Aortic smooth muscle cell (primary cell): ENCODE measurements around the gene MBD2. TPM values are rescaled to one million over a fixed set of nuclear protein-coding genes. Genes with fewer than 3 reads are reported as not detected.

Source experiments
- total RNA-seq: library from RNA; depleted of rRNA; stranded (reverse); fragments of >200 nt; gene quantifications from 2 replicates; pipeline ENCODE4 v1.2.3, GENCODE V29; 2014

The MBD2 gene
- 49.3 and 64.2 TPM in 2 replicates for total RNA-seq

GRCh38 chr18:54224379-54225014, at the start of gene MBD2:
Gene MBD2 (minus strand): TSS chr18:54224669. CDS start chr18:54224559, 110 bp downstream.

Other genes with a start within 250 kb of the MBD2 start
- gene POLI, start 44.8 kb upstream of the MBD2 start, total RNA-seq: 16.2 and 21.1 TPM in 2 replicates
- gene STARD6, start 133.2 kb upstream of the MBD2 start, total RNA-seq: 0.44 and 0.53 TPM in 2 replicates
- 3.6 and 3.9 TPM in 2 replicates for gene C18orf54, start 133.2 kb upstream of the MBD2 start, total RNA-seq